Measurements from ENCODE around the gene UBL4B.

DNA sequence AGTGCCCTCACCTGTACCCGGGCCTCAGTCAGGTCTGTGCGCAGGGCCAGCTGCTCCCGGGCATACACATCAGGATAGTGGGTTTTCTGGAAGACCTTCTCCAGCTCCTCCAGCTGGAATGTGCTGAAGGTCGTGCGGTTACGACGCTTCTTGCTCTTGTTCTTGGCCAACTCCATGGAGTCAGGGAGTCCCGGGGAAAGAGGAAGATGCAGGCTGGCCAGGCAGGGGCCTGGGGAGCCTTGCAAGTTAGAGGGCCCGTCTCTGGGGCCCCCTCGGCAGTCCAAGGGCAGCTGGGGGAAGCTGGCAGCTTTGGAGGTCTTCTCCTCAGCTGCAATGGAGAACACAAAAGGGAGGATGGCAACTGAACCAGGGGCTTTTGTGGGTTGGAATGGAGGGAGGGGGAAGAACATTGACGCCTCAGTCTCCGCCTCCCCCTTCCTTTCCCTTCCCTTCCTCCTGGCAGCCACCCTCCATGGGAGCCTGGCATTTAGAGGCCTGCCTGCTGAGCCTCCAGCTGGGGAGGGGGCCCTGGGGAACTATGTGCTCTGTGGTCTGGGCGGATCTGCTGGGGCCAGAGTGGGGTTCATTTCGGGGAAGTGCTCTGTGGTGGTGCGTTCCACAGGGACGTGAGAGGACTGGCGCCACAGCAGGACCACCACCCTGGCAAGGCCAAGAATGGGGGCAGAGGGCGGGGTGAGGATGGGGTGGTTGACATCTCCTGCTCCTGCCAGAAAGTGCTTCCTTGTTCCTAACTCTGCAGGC, 47.5 kb upstream of the UBL4B start:
- TF ChIP-seq, protein P1, sequence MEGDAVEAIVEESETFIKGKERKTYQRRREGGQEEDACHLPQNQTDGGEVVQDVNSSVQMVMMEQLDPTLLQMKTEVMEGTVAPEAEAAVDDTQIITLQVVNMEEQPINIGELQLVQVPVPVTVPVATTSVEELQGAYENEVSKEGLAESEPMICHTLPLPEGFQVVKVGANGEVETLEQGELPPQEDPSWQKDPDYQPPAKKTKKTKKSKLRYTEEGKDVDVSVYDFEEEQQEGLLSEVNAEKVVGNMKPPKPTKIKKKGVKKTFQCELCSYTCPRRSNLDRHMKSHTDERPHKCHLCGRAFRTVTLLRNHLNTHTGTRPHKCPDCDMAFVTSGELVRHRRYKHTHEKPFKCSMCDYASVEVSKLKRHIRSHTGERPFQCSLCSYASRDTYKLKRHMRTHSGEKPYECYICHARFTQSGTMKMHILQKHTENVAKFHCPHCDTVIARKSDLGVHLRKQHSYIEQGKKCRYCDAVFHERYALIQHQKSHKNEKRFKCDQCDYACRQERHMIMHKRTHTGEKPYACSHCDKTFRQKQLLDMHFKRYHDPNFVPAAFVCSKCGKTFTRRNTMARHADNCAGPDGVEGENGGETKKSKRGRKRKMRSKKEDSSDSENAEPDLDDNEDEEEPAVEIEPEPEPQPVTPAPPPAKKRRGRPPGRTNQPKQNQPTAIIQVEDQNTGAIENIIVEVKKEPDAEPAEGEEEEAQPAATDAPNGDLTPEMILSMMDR (IDR thresholded peaks at IDR 0.05) = no peak
- no peak for TF ChIP-seq POLR2AphosphoS5 (IDR thresholded peaks at IDR 0.05)

All from gastroesophageal sphincter (tissue), 3 donors.